Osteocyte (in vitro differentiated cells): ENCODE data around the gene IGHMBP2. TPM values are rescaled to one million over a fixed set of nuclear protein-coding genes. Genes with fewer than 3 reads are reported as not detected.

ENCODE experiments used
- DNase-seq: peaks from one replicate; pipeline ENCODE4 v3.0.0; 2021; ENCODE audit warnings: mixed read lengths; ENCODE audit not compliant: unreplicated experiment; ENCODE audit errors: extremely low spot score
- H3K27ac Mint-ChIP-seq: one replicate; pipeline ENCODE4 v1.8.0; 2021; ENCODE audit warnings: mild to moderate bottlenecking, mixed read lengths; ENCODE audit not compliant: unreplicated experiment
- H3K27me3 Mint-ChIP-seq: one replicate; pipeline ENCODE4 v1.8.0; 2021; ENCODE audit warnings: mixed read lengths; ENCODE audit not compliant: unreplicated experiment
- H3K36me3 Mint-ChIP-seq: one replicate; pipeline ENCODE4 v1.8.0; 2021; ENCODE audit warnings: mixed read lengths; ENCODE audit not compliant: unreplicated experiment
- H3K4me1 Mint-ChIP-seq: one replicate; pipeline ENCODE4 v1.8.0; 2021; ENCODE audit warnings: mixed read lengths; ENCODE audit not compliant: unreplicated experiment
- H3K4me3 Mint-ChIP-seq: one replicate; pipeline ENCODE4 v1.8.0; 2021; ENCODE audit warnings: mild to moderate bottlenecking, moderate library complexity, mixed read lengths; ENCODE audit not compliant: unreplicated experiment
- H3K9me3 Mint-ChIP-seq: one replicate; pipeline ENCODE4 v1.8.0; 2021; ENCODE audit warnings: mixed read lengths; ENCODE audit not compliant: unreplicated experiment
- total RNA-seq: library from RNA; stranded (reverse); gene quantifications from 2 replicates; pipeline ENCODE4 v1.2.1, GENCODE V29; 2021
- TF ChIP-seq, protein P1 (sequence below): fragments of 200-600 bp; sonication (generic); IDR thresholded peaks from 2 replicates; pipeline ENCODE4 v1.5.0; 2021; ENCODE audit warnings: antibody characterized with exemption, mild to moderate bottlenecking, moderate library complexity

IGHMBP2 gene
- total RNA-seq, 1 donor from 2014 or later, result 30.5 TPM

DNA sequence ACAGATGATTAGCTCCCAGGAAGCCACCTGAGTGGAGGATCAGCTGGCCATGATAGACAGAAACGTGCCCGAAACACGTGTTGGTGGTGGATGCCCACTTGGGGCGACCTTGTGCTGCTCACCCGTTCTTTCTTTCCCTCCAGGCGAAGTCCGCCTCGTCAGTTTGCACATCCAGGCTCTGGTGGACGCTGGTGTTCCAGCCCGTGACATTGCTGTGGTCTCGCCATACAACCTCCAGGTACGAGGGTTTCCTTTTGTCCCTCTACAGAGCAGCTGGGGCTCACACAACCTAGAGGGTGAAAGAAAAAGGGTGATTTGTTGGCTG is 30.6 kb downstream of the IGHMBP2 start:
- no peaks in the 10 kb centered on the region for H3K4me1 Mint-ChIP-seq
- TF ChIP-seq, protein P1, sequence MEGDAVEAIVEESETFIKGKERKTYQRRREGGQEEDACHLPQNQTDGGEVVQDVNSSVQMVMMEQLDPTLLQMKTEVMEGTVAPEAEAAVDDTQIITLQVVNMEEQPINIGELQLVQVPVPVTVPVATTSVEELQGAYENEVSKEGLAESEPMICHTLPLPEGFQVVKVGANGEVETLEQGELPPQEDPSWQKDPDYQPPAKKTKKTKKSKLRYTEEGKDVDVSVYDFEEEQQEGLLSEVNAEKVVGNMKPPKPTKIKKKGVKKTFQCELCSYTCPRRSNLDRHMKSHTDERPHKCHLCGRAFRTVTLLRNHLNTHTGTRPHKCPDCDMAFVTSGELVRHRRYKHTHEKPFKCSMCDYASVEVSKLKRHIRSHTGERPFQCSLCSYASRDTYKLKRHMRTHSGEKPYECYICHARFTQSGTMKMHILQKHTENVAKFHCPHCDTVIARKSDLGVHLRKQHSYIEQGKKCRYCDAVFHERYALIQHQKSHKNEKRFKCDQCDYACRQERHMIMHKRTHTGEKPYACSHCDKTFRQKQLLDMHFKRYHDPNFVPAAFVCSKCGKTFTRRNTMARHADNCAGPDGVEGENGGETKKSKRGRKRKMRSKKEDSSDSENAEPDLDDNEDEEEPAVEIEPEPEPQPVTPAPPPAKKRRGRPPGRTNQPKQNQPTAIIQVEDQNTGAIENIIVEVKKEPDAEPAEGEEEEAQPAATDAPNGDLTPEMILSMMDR, result no peak
- H3K9me3 Mint-ChIP-seq, result no peaks in the 10 kb centered on the region
- H3K4me3 Mint-ChIP-seq, result no peak overlapping the region
- H3K27me3 Mint-ChIP-seq, result no peaks in the 10 kb centered on the region
- no peak for DNase-seq
- peaks cover 27% of the 10 kb centered on the region for H3K36me3 Mint-ChIP-seq
- no peak overlapping the region for H3K27ac Mint-ChIP-seq

GRCh38 chr11:68934666-68935065 is 31.0 kb downstream of the IGHMBP2 start:
- DNase-seq, result no peak
- H3K27me3 Mint-ChIP-seq, result no peaks in the 10 kb centered on the region
- no peak overlapping the region for H3K4me3 Mint-ChIP-seq
- H3K36me3 Mint-ChIP-seq, result peaks cover 24% of the 10 kb centered on the region
- H3K4me1 Mint-ChIP-seq, result no peaks in the 10 kb centered on the region
- H3K27ac Mint-ChIP-seq, result no peak overlapping the region
- no peaks in the 10 kb centered on the region for H3K9me3 Mint-ChIP-seq
- TF ChIP-seq, protein P1, result no peak

- no peaks in the 10 kb centered on the region for H3K9me3 Mint-ChIP-seq
- H3K4me1 Mint-ChIP-seq, result no peaks in the 10 kb centered on the region
- H3K27me3 Mint-ChIP-seq, result no peaks in the 10 kb centered on the region
- TF ChIP-seq, protein P1, result no peak
- H3K4me3 Mint-ChIP-seq, result no peak overlapping the region
- DNase-seq, result no peak
- H3K27ac Mint-ChIP-seq, result no peak overlapping the region
- H3K36me3 Mint-ChIP-seq, result peaks cover 21% of the 10 kb centered on the region
Measured at GRCh38 chr11:68935066-68935465, 31.4 kb downstream of the IGHMBP2 start.

DNA sequence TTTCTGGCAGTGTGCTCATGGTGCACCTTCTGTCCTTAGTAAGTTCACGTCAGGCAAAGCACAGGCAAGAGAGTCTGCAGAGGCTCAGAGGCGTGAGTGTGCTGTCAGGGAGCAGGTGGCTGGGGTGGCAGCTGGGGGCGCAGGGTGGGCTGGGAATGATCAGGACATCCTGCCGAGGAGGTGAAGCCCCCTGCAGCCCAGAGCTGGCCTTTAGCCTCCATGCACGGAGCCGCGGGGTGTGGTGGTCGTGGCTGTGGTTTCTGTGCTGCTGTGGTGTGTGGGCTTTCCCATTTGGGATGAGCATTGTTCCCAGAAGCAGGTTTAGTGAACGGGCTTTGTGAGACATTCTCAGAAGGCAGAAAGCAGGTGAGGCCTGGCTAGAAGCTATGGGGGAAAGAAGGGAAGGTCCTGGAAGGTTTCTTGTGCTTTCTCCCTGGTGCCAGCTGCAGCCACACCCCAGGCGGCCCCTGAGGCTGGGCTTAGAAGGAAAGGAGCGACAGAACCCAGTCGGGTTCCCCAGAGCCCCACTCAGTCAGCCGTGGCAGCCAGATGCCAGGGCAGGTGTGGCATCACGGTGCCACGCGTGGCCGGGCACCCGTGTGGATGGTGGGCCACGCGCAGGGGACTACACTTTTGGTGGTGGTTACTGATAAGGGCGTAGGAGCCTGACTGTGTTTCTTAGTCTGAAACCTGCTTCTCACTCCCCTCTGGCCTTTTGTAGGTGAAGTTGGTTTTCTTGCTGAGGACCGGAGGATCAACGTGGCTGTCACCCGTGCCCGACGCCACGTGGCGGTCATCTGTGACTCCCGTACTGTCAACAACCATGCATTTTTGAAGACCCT is 32.0 kb downstream of the IGHMBP2 start:
- no peak overlapping the region for H3K4me3 Mint-ChIP-seq
- no peak overlapping the region for H3K27ac Mint-ChIP-seq
- H3K27me3 Mint-ChIP-seq, result no peaks in the 10 kb centered on the region
- no peaks in the 10 kb centered on the region for H3K4me1 Mint-ChIP-seq
- H3K36me3 Mint-ChIP-seq, result peaks cover 17% of the 10 kb centered on the region
- no peak for DNase-seq
- H3K9me3 Mint-ChIP-seq, result no peaks in the 10 kb centered on the region
- TF ChIP-seq, protein P1, result no peak

GRCh38 chr11:68936358-68936636 is 32.6 kb downstream of the IGHMBP2 start:
- no peak overlapping the region for H3K27ac Mint-ChIP-seq
- DNase-seq, result no peak
- TF ChIP-seq, protein P1, result no peak
- H3K27me3 Mint-ChIP-seq, result no peaks in the 10 kb centered on the region
- no peaks in the 10 kb centered on the region for H3K4me1 Mint-ChIP-seq
- peaks cover 20% of the 10 kb centered on the region for H3K36me3 Mint-ChIP-seq
- no peaks in the 10 kb centered on the region for H3K9me3 Mint-ChIP-seq
- no peak overlapping the region for H3K4me3 Mint-ChIP-seq
